IMR-90 (cell line): ENCODE results near the gene ADARB2. TPM values are rescaled to one million over a fixed set of nuclear protein-coding genes. Genes with fewer than 3 reads are reported as not detected.

ENCODE experiments used
- ATAC-seq: fragments of 200-7000 bp; cut with Tn5 transposase; 2 replicates; pipeline ENCODE4 v1.9.1; 2020; ENCODE audit warnings: low read depth, mild to moderate bottlenecking, moderate library complexity
- BruUV-seq: library from RNA; stranded (reverse); fragments of 400-500 nt; replicated peaks from 2 replicates; lab custom pipeline; 2021; lab: Mats Ljungman, UMichigan
- CTCF ChIA-PET: fragments of 300-600 bp; formaldehyde crosslinking; extraction: SDS; loops from one replicate; lab custom pipeline; 2021; ENCODE audit warnings: antibody characterized with exemption; lab: Yijun Ruan, JAX
- POLR2A ChIA-PET: fragments of 300-600 bp; sonication (Branson Sonifier 250); formaldehyde crosslinking; loops from one replicate; lab custom pipeline; 2022; ENCODE audit warnings: antibody characterized with exemption; ENCODE audit not compliant: unreplicated experiment; lab: Charles Lee
- DNase-seq: peaks from one replicate; pipeline ENCODE4 v3.0.0; 2013
- H2AFZ ChIP-seq: replicated peaks from 2 replicates; pipeline ENCODE3; 2013; ENCODE audit warnings: low read length, mild to moderate bottlenecking; ENCODE audit not compliant: poor library complexity
- H2AK5ac ChIP-seq: 2 replicates; pipeline ENCODE4 v1.6.1; 2013; ENCODE audit warnings: low read depth, low read length, inconsistent platforms
- H2AK9ac ChIP-seq: replicated peaks from 2 replicates; pipeline ENCODE3; 2013; ENCODE audit warnings: mild to moderate bottlenecking, low read depth, low read length, moderate library complexity; ENCODE audit not compliant: poor library complexity
- H2BK120ac ChIP-seq: 2 replicates; pipeline ENCODE4 v1.6.1; 2013; ENCODE audit warnings: low read depth, low read length, inconsistent platforms
- H2BK15ac ChIP-seq: 3 replicates; pipeline ENCODE4 v1.6.1; 2013; ENCODE audit warnings: low read depth, low read length, inconsistent platforms
- H2BK20ac ChIP-seq: 2 replicates; pipeline ENCODE4 v1.6.1; 2013; ENCODE audit warnings: low read depth, mild to moderate bottlenecking, inconsistent platforms, low read length, moderate library complexity
- H2BK5ac ChIP-seq: 2 replicates; pipeline ENCODE4 v1.6.1; 2013; ENCODE audit warnings: mild to moderate bottlenecking, low read depth, low read length, inconsistent platforms; ENCODE audit not compliant: poor library complexity, severe bottlenecking
- H3K14ac ChIP-seq: replicated peaks from 2 replicates; pipeline ENCODE4 v1.6.1; 2013; ENCODE audit warnings: low read depth, low read length, inconsistent platforms
- H3K18ac ChIP-seq: 2 replicates; pipeline ENCODE4 v1.6.1; 2013; ENCODE audit warnings: low read depth, low read length, control low read depth
- H3K23ac ChIP-seq: 2 replicates; pipeline ENCODE4 v1.6.1; 2013; ENCODE audit warnings: low read depth, low read length, inconsistent platforms
- H3K27ac ChIP-seq: 2 replicates; pipeline ENCODE4 v1.5.1; 2013; ENCODE audit warnings: mild to moderate bottlenecking, control low read depth, low read length; ENCODE audit not compliant: insufficient read depth
- H3K27me3 ChIP-seq: 2 replicates; pipeline ENCODE4 v1.6.1; 2013; ENCODE audit warnings: low read length; ENCODE audit not compliant: control insufficient read depth, insufficient read depth
- H3K36me3 ChIP-seq: 2 replicates; pipeline ENCODE4 v1.6.1; 2013; ENCODE audit warnings: low read length, mixed read lengths; ENCODE audit not compliant: control insufficient read depth, insufficient read depth
- H3K4ac ChIP-seq: 2 replicates; pipeline ENCODE4 v1.6.1; 2013; ENCODE audit warnings: low read depth, low read length, inconsistent platforms
- H3K4me1 ChIP-seq: 2 replicates; pipeline ENCODE4 v1.6.1; 2013; ENCODE audit warnings: low read length, mixed read lengths; ENCODE audit not compliant: control insufficient read depth, insufficient read depth
- H3K4me2 ChIP-seq: 2 replicates; pipeline ENCODE4 v1.6.1; 2013; ENCODE audit warnings: low read depth, mild to moderate bottlenecking, control low read depth, low read length, moderate library complexity
- H3K4me3 ChIP-seq: 2 replicates; pipeline ENCODE4 v1.5.1; 2013; ENCODE audit warnings: low read depth, mild to moderate bottlenecking, control low read depth, low read length, moderate library complexity; ENCODE audit not compliant: insufficient read depth
- H3K56ac ChIP-seq: 2 replicates; pipeline ENCODE4 v1.6.1; 2013; ENCODE audit warnings: low read length, inconsistent platforms; ENCODE audit not compliant: insufficient read depth; ENCODE audit errors: extremely low read depth
- H3K79me1 ChIP-seq, 2 experiments: 2 replicates each; pipeline ENCODE4 v1.6.1; 2013; ENCODE audit warnings: low read length in 2 of 2, inconsistent platforms in 1 of 2, low read depth in 1 of 2
- H3K9ac ChIP-seq: 2 replicates; pipeline ENCODE4 v1.6.1; 2013; ENCODE audit warnings: low read depth, low read length, control low read depth
- H3K9me1 ChIP-seq: 2 replicates; pipeline ENCODE4 v1.6.1; 2013; ENCODE audit warnings: low read length, inconsistent platforms; ENCODE audit not compliant: insufficient read depth
- H3K9me3 ChIP-seq: 2 replicates; pipeline ENCODE4 v1.6.1; 2013; ENCODE audit warnings: low read length; ENCODE audit not compliant: control insufficient read depth, insufficient read depth
- H4K20me1 ChIP-seq: 2 replicates; pipeline ENCODE4 v1.6.1; 2013; ENCODE audit warnings: low read length, inconsistent platforms; ENCODE audit not compliant: insufficient read depth
- H4K5ac ChIP-seq: 2 replicates; pipeline ENCODE4 v1.6.1; 2013; ENCODE audit warnings: mild to moderate bottlenecking, low read depth, low read length, control low read depth
- H4K8ac ChIP-seq, 2 experiments: 2 replicates each; pipeline ENCODE4 v1.6.1; 2013; ENCODE audit warnings: low read depth in 2 of 2, low read length in 2 of 2, control low read depth in 1 of 2, inconsistent platforms in 1 of 2
- H4K91ac ChIP-seq: 2 replicates; pipeline ENCODE4 v1.6.1; 2013; ENCODE audit warnings: low read depth, low read length, inconsistent platforms; ENCODE audit not compliant: insufficient read depth
- CHD1 ChIP-seq: IDR thresholded peaks from 2 replicates; pipeline ENCODE4 v1.6.1; 2012; ENCODE audit warnings: low read depth, low read length, improper control_type of control experiment
- MAFK ChIP-seq: IDR thresholded peaks from 2 replicates; pipeline ENCODE4 v1.6.1; 2012; ENCODE audit warnings: low read depth, low read length, improper control_type of control experiment
- RFX5 ChIP-seq: IDR thresholded peaks from 2 replicates; pipeline ENCODE4 v1.8.0; 2012; ENCODE audit warnings: low read depth, mild to moderate bottlenecking, low read length, moderate library complexity
- WGBS, 2 experiments: methylation state at CpG; one replicate each; pipeline versions ENCODE4 v1.1.5 to v1.1.7; 2013; ENCODE audit warnings: missing lambda C conversion rate in 2 of 2; ENCODE audit not compliant: insufficient read length in 1 of 2; ENCODE audit errors: extremely low coverage in 2 of 2; 5-methylcytosine and 5-hydroxymethylcytosine counted together
- dilution Hi-C: fragments of 300-500 bp; cut with HindIII; formaldehyde crosslinking; loops from one replicate; pipeline ENCODE4 v1.14.3; 2018; ENCODE audit warnings: low sequenced_read_pairs; ENCODE audit not compliant: unreplicated experiment
- in situ Hi-C: fragments of 300-500 bp; cut with MboI; formaldehyde crosslinking; loops from 3 replicates; pipeline ENCODE4 v1.14.3; 2019; ENCODE audit warnings: low sequenced_read_pairs, inconsistent platforms, mixed read lengths
- intact Hi-C: fragments of 100-400 bp; cut with micrococcal nuclease; formaldehyde crosslinking; loops from 2 replicates; pipeline ENCODE4 v1.10.0; 2022
- polyA plus RNA-seq, 3 experiments: library from polyadenylated mRNA; depleted of rRNA; stranded (reverse); fragments of >200 nt; gene quantifications; 2 replicates each; pipeline ENCODE4 v1.2.3, GENCODE V29; 2012; ENCODE audit warnings: low replicate concordance in 1 of 3
- total RNA-seq: library from RNA; depleted of rRNA; stranded (reverse); fragments of >200 nt; gene quantifications from 2 replicates; pipeline ENCODE4 v1.2.3, GENCODE V29; 2012

ADARB2 gene
- total and polyA plus RNA-seq, 2 of the 4 experiments (the other 2 are of a cell fraction) = not detected

- ChIA-PET POLR2A (no interaction called here), CTCF (no interaction called here)
- dilution Hi-C loops = no loop called here
- H2BK15ac ChIP-seq = no peak overlapping the region
- H3K27me3 ChIP-seq = no peaks in the 10 kb centered on the region
- no peaks in the 10 kb centered on the region for H3K79me1 ChIP-seq
- peaks cover 29% of the 10 kb centered on the region for H3K9me3 ChIP-seq
- H3K4me3 ChIP-seq = no peak overlapping the region
- H2BK120ac ChIP-seq = no peak overlapping the region
- H3K56ac ChIP-seq = no peak overlapping the region
- H3K36me3 ChIP-seq = no peaks in the 10 kb centered on the region
- ATAC-seq = no peak
- H2BK20ac ChIP-seq = no peak overlapping the region
- no peaks in the 10 kb centered on the region for H3K9me1 ChIP-seq
- intact Hi-C loops = no loop called here
- no peak overlapping the region for H3K27ac ChIP-seq
- TF ChIP-seq CHD1 (no peak), MAFK (no peak), RFX5 (no peak)
- in situ Hi-C loops = no loop called here
- H4K20me1 ChIP-seq = no peaks in the 10 kb centered on the region
- no peak overlapping the region for H4K5ac ChIP-seq
- no peak overlapping the region for H3K4ac ChIP-seq
- no peak overlapping the region for H2BK5ac ChIP-seq
- no peak for DNase-seq
- H2AK9ac ChIP-seq = no peak overlapping the region
- H3K4me2 ChIP-seq = no peak overlapping the region
- H2AK5ac ChIP-seq = no peak overlapping the region
- WGBS, 2 experiments = 0% methylated on average over 2 of the region's 4 CpGs; no CpG with 5 or more reads in 1 of the 2 experiments
- no peak overlapping the region for H3K14ac ChIP-seq
- no peak overlapping the region for H4K91ac ChIP-seq
- H3K9ac ChIP-seq = no peak overlapping the region
- H3K4me1 ChIP-seq = no peaks in the 10 kb centered on the region
- BruUV-seq = no TSS peak
- no peak overlapping the region for H3K18ac ChIP-seq
- H3K23ac ChIP-seq = no peak overlapping the region
- H4K8ac ChIP-seq = no peak overlapping the region
- no peak overlapping the region for H2AFZ ChIP-seq
Measured at GRCh38 chr10:1448252-1448930, 288.9 kb downstream of the ADARB2 start.
